GM10248 (cell line): ENCODE results near the gene LPXN.

ENCODE experiments used
- CTCF ChIA-PET: fragments of 300-600 bp; sonication (Branson Sonifier 250); formaldehyde crosslinking; extraction: SDS; loops from one replicate; lab custom pipeline; 2021; ENCODE audit warnings: antibody characterized with exemption; lab: Yijun Ruan, JAX
- POLR2A ChIA-PET: fragments of 350-650 bp; sonication (Branson Sonifier 250); formaldehyde crosslinking; extraction: SDS; loops from one replicate; lab custom pipeline; 2020; ENCODE audit warnings: antibody characterized with exemption; lab: Yijun Ruan, JAX
- DNase-seq: peaks from one replicate; pipeline ENCODE4 v3.0.0; 2012; ENCODE audit errors: extremely low spot score
- CTCF ChIP-seq: IDR thresholded peaks from 2 replicates; pipeline ENCODE4 v1.5.1; 2012; ENCODE audit warnings: mild to moderate bottlenecking, low read depth; ENCODE audit errors: extremely low read depth, missing control alignments, control extremely low read depth

The LPXN gene

DNA sequence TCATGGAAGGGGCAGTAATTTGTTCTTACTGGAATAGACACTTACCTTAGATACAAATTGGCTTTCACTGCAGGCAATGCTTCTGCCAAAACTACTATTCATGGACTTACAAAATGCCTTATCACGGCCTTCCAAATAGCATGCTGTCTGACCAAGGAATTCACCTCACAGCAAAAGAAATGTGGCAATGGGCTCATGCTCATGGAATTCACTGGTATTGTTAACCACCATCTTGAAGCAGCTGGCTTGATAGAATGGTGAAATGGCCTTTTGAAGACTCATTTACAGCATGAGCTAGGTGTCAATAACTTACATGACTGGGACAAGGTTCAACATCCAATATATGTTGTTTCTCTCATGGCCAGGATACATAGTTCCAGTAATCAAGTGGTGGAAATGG is 89.7 kb downstream of the LPXN start:
- CTCF ChIA-PET = no interaction called here
- DNase-seq = no peak
- POLR2A ChIA-PET = no interaction called here
- no peak for TF ChIP-seq CTCF
